Astrocyte of the cerebellum (primary cell): ENCODE data around the gene GCFC2.

ENCODE experiments used
- DNase-seq: peaks from one replicate; pipeline ENCODE4 v3.0.0-alpha.2; 2011; ENCODE audit warnings: low read depth
- H3K4me3 ChIP-seq: 2 replicates; pipeline ENCODE4 v1.5.1; 2011; ENCODE audit warnings: mild to moderate bottlenecking, low read depth, low read length, moderate library complexity
- CTCF ChIP-seq: IDR thresholded peaks from 2 replicates; pipeline ENCODE4 v1.5.1; 2012; ENCODE audit warnings: low read length, low read depth, moderate library complexity, mild to moderate bottlenecking; ENCODE audit errors: missing control alignments
- in situ Hi-C: cut with HindIII; loops from 2 replicates; pipeline ENCODE4 v1.10.0; 2017; ENCODE audit warnings: low sequenced_read_pairs

The GCFC2 gene

GRCh38 chr2:75614162-75614651 is 96.5 kb downstream of the GCFC2 start:
- H3K4me3 ChIP-seq, result no peak overlapping the region
- no peak for DNase-seq
- no peak for TF ChIP-seq CTCF
- in situ Hi-C loops, result no loop called here

GRCh38 chr2:75612862-75613243 is 97.9 kb downstream of the GCFC2 start:
- in situ Hi-C loops, result no loop called here

More at GRCh38 chr2:75612862-75613243, 97.9 kb downstream of the GCFC2 start:
- no peak for TF ChIP-seq CTCF
- H3K4me3 ChIP-seq, result no peak overlapping the region
- DNase-seq, result no peak
